Measurements from ENCODE around the gene COLEC11. TPM values are rescaled to one million over a fixed set of nuclear protein-coding genes. Genes with fewer than 3 reads are reported as not detected.
A peak's percentile ranks its signal among the peaks of the same experiment; 100 is the strongest.

COLEC11 gene
- total and polyA plus RNA-seq, 2 experiments from 2014 or later = 4.7 to 5.1 TPM

DNA sequence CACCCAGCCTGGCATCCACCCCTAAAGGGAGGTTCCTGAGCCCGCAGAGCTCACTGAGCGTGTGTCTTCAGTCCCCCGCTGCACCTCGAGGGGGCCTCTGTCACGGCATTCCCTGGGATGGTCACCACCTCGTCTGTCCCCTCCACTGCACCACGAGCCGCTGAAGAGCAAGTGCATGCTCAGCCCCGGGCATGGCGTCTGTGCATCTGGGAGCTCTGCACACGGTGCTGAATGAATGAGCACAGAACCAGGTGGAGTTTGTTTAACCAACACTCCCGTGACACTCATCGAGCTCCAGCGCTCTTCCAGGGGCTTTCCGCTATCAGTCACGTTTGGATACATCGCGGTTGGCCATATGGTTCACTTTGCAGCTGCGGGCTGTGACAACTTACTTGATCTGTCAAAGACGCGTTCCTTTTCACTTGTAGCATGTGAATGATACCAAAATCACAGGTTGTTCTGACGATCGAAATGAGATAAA lies 72.3 kb downstream of the COLEC11 start:
- TF ChIP-seq, protein P1, sequence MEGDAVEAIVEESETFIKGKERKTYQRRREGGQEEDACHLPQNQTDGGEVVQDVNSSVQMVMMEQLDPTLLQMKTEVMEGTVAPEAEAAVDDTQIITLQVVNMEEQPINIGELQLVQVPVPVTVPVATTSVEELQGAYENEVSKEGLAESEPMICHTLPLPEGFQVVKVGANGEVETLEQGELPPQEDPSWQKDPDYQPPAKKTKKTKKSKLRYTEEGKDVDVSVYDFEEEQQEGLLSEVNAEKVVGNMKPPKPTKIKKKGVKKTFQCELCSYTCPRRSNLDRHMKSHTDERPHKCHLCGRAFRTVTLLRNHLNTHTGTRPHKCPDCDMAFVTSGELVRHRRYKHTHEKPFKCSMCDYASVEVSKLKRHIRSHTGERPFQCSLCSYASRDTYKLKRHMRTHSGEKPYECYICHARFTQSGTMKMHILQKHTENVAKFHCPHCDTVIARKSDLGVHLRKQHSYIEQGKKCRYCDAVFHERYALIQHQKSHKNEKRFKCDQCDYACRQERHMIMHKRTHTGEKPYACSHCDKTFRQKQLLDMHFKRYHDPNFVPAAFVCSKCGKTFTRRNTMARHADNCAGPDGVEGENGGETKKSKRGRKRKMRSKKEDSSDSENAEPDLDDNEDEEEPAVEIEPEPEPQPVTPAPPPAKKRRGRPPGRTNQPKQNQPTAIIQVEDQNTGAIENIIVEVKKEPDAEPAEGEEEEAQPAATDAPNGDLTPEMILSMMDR (IDR thresholded peaks at IDR 0.05; ENCODE audit: low read depth, low read length) = no peak
- H3K36me3 ChIP-seq = no peaks in the 10 kb centered on the region
- H3K4me3 ChIP-seq = no peak overlapping the region
- no peak overlapping the region for H3K27ac ChIP-seq
- no peaks in the 10 kb centered on the region for H3K27me3 ChIP-seq
- H3K4me1 ChIP-seq (ENCODE audit: low read depth) = no peaks in the 10 kb centered on the region
- DNase-seq (ENCODE audit: low read depth in 1 of 2, low spot score in 1 of 2) = peak in 1 of 2 donors; percentile 15
- H3K9me3 ChIP-seq (ENCODE audit: low read depth) = no peaks in the 10 kb centered on the region

DNA sequence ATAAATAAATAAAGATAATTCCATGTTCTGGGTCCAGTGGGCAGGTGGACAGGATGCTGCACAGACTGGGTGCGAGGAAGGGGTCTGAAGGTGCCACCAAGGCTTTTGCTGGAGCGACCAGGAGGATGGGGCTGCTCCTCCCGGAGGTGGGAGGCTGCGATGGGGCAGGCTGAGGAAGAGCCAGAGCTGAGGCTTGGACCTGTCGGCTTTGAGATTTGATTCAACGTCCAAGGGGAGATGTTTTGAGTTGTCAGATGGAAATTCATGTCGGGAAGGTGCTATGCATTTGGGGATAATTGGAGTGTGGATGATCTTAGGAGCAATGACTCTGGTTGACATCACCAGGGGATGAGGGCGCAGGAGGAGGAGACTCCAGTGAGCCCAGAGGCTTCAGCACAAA lies 74.7 kb downstream of the COLEC11 start:
- DNase-seq (ENCODE audit: low read depth in 1 of 2, low spot score in 1 of 2) = no peak
- Histone ChIP-seq H3K4me1 (ENCODE audit: low read depth) (no peaks in the 10 kb centered on the region), H3K9me3 (ENCODE audit: low read depth) (no peaks in the 10 kb centered on the region), H3K4me3 (no peak overlapping the region), H3K27ac (no peak overlapping the region), H3K36me3 (no peaks in the 10 kb centered on the region), H3K27me3 (no peaks in the 10 kb centered on the region)
- TF ChIP-seq, protein P1 (IDR thresholded peaks at IDR 0.05; ENCODE audit: low read depth, low read length) = no peak

DNA sequence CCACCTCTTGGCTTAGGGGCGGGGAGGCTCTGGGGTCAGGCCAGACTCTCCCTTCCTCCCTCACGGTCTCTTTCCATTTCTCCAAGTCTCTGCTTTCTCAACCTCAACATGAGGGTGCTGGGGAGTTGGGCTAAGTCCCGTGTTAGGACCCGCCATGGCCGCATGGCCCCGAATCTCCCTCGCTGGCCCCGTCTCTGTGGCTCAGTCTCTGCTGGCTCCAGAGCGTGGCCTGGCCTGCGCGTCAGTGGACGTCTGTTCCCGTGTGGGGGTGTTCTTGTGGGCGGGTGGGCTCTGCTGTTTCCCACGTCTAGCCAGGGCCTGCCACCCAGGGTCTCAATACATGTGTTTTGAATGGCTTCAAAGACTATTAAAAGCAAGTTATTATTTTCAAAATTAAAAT lies 75.5 kb downstream of the COLEC11 start:
- Histone ChIP-seq H3K4me1 (ENCODE audit: low read depth) (no peaks in the 10 kb centered on the region), H3K4me3 (no peak overlapping the region), H3K36me3 (no peaks in the 10 kb centered on the region), H3K27me3 (no peaks in the 10 kb centered on the region), H3K9me3 (ENCODE audit: low read depth) (no peaks in the 10 kb centered on the region), H3K27ac (no peak overlapping the region)
- DNase-seq (ENCODE audit: low read depth in 1 of 2, low spot score in 1 of 2) = no peak
- TF ChIP-seq, protein P1 (IDR thresholded peaks at IDR 0.05; ENCODE audit: low read depth, low read length) = no peak

DNA sequence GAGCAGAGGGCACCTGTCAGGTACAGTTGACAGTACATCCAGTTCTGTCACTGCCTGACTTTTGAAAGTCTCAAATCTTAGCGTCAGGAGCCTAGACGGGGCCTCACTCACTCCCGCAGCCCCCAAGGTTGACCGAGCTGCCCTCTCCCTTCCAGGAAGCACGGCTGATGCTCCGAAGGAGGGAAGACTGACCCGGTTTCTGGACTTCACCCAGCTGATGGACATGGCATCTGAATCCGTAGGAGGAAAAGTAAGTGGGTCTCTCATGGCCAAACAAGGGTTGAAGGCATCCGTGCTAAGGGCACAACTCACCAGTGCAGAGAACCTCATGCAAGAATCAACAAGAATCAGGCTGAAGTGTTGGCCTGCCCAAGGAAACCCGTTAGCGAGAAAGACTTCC lies 76.0 kb downstream of the COLEC11 start:
- Histone ChIP-seq H3K4me1 (ENCODE audit: low read depth) (no peaks in the 10 kb centered on the region), H3K27ac (no peak overlapping the region), H3K27me3 (no peaks in the 10 kb centered on the region), H3K4me3 (no peak overlapping the region), H3K36me3 (no peaks in the 10 kb centered on the region), H3K9me3 (ENCODE audit: low read depth) (no peaks in the 10 kb centered on the region)
- DNase-seq (ENCODE audit: low read depth in 1 of 2, low spot score in 1 of 2) = no peak
- TF ChIP-seq, protein P1 (IDR thresholded peaks at IDR 0.05; ENCODE audit: low read depth, low read length) = no peak

DNA sequence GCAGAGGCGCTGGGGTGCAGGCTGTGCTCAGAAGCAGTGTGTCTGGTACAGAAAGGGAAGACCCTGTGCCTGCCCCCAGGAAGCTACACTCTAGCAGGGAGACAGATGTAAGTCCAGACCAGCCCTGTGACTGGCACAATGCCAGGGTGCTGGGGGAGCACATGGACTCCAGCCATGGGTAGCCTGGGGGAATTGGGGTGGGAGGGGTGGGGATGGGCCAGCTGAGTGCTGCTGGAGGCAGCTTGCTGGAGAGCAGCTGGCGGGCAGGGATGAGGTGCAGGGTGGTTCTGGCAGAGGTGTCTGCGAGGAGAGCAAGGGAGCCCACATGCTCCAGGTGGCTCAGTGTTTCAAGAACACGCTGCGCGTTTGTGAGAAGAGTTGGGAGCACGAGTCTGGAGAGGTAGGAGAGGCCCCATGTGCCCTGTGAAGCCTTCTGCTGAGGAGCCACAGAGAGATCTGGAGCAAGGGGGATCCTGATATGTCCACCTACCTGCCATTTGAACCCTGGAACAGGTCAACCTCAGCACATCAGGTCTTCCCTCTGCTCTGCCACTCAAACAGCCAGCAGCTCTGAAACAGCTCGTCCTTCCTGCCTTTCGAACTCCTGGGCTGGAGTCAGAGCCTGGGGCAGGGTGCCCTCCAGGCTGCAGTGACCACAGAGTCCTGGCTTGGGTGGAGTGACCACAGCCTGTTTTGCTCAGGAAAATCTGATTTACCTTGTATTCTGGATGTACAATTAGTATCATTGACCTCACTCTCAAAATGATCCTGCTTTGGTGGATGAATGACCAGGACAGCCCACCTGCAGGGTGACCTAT lies 78.2 kb downstream of the COLEC11 start:
- Histone ChIP-seq H3K27ac (no peak overlapping the region), H3K9me3 (ENCODE audit: low read depth) (no peaks in the 10 kb centered on the region), H3K36me3 (no peaks in the 10 kb centered on the region), H3K4me3 (no peak overlapping the region), H3K27me3 (no peaks in the 10 kb centered on the region), H3K4me1 (ENCODE audit: low read depth) (no peaks in the 10 kb centered on the region)
- no peak for DNase-seq (ENCODE audit: low read depth in 1 of 2, low spot score in 1 of 2)
- TF ChIP-seq, protein P1 (IDR thresholded peaks at IDR 0.05; ENCODE audit: low read depth, low read length) = no peak

All from cardiac muscle cell (in vitro differentiated cells and primary cell).